HG03196 (cell line): Measurements from ENCODE around the gene STN1.

Source experiments
- ATAC-seq: cut with Tn5 transposase; IDR thresholded peaks from one replicate; pipeline ENCODE4 v1.9.1; 2021; ENCODE audit not compliant: unreplicated experiment

The STN1 gene

DNA sequence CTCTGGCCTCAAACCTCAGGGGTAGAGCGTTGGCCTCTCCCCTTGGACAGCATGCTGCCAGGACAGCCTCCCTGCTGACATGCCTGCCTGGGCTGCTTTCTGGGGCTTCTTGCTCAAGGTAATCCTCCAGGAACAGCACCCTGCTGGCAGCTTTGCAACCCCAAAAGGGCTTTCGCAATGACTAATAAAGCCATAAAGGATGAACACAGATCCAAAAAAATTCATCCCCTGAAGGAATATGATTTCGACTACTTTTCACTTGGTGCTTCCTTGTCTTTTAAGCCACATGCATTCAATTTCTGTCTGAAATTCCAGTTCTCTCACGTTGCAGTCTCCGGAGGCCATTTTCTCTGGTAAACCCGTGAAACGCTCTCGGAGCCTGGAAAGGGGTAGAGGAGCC is 47.5 kb downstream of the STN1 start:
- no peak for ATAC-seq

DNA sequence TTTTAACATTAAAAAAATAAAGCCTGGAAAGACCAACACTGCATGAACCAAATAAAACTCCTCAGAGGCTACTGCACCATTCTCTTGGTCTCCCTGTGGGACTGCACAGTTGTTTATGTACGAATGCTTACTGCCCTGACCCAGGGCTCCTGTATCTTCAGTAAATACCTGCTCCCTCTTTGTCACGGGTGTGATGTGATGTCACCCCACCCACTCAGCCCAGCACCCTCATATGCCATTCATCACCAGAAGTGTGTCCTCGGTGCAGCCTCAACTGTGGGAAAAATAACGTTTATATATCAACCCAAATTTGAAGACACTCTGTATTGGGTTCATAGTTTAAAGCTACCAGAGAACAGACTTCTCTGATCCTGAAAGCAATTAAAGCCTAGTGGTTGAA is 48.6 kb downstream of the STN1 start:
- ATAC-seq = no peak

DNA sequence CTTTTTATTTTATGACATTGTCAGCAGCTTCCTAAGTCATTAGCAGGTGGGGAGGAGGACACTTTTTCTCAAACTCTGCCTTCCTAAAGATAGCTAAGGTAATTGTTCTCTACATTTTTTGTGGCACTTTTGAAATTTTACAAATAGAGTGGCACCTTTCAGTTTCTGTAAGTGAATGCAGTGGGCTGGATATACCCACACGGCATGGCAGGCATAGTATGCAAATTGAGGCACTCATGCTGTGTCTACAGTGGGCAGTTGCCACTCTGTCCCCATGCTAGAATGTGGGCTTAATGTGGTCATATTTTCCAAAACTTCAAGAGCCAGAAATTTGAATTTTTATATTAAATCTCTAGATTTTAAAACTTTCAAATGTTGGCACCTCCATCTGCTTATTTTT is 49.8 kb downstream of the STN1 start:
- no peak for ATAC-seq

DNA sequence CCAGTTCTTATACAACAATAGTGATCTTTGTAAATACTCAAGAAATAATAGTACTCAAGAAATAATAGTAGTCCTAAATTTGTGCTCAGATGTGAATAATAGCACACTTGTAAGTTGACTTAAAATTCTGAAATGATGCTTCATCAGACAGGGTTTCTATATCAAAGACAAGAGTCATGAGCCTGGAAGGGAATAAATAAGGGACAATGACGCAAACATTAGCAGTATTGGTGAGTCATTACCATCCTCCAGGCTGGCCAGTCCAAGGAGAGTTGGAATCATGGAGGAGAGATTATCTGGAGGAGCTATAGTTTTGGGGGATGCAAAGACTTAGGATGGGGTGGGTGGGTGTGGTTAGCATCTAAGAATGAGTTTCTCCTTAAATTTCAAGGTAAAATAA is 56.5 kb downstream of the STN1 start:
- no peak for ATAC-seq

DNA sequence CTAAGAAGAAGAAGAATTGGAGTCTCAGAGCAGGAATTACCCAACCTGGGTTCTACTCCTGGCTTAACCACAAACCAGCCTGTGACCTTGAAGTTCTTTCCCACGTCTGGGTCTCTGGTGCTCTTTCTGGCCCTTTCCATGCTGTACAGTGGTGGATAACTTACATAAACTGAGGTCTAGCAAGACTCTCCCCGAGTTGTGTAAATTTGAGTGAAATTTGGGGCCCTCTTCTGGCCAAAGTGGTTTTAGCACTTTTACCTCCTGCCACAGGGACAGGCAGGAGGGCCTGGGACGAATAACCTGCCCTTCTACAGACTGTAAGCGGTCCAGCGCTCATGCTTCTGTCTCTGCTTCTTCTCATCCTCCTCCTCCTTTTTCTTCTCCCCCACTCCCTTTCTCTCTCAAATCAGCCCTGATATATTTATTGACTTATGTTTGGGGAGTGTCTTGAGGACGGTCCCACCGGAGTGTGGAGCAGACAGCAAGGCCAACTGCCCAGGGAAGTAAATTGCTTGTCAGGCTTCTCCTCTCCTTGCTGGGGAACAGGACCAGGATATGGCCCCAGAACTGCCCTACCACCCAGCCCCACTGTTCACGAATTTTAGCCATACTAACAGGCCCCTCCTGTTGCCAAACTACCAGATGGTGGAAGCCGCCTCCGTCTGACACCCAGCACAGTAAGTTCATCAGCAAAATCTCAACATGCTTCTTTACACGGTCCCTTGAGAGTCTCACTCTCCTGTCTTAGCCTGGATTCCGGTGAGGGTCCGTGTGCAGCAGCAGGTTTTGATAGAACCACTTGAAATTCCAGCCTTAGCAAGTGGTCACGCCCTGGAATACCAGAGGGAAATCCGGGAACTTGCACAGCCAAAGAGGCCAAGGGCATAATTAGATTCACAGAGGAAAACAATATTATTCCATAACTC is 58.6 kb downstream of the STN1 start:
- no peak for ATAC-seq

DNA sequence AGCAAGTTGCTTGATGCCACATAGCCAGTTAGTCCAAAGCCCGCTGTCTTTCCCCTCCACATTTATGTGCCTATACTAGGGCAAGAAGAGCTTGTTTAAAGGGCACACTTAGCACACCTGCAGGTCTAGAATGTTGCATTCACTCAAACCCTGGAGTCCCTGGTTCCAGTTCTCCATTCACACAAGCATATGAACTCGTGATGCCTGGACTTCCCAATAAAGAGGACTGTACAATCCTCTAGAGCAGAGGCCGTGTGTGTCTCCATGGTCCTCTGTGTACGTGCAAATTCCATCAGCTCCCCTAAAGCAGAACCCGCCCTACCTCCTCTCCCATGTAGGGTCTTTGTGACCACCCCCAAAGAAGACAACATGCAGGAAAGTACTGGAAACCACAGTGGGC is 59.6 kb downstream of the STN1 start:
- ATAC-seq = no peak

DNA sequence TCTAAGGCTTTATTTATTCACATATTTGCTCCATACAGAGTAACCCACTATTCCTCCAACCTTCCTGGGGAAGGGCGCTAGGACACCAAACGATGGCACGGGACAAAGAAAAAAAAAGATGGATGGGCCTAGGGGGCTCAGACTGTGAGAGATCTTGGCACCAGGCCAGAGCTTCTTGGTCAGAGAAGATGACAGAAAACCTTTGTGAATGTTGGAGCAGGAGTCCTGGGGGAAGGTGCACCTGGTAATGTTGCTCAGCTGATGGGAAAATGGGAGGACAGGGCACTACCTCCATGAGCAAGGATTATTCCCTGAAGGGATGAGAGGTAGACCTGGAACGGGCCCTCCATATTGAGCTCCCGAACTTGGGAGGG is 61.2 kb downstream of the STN1 start:
- no peak for ATAC-seq

DNA sequence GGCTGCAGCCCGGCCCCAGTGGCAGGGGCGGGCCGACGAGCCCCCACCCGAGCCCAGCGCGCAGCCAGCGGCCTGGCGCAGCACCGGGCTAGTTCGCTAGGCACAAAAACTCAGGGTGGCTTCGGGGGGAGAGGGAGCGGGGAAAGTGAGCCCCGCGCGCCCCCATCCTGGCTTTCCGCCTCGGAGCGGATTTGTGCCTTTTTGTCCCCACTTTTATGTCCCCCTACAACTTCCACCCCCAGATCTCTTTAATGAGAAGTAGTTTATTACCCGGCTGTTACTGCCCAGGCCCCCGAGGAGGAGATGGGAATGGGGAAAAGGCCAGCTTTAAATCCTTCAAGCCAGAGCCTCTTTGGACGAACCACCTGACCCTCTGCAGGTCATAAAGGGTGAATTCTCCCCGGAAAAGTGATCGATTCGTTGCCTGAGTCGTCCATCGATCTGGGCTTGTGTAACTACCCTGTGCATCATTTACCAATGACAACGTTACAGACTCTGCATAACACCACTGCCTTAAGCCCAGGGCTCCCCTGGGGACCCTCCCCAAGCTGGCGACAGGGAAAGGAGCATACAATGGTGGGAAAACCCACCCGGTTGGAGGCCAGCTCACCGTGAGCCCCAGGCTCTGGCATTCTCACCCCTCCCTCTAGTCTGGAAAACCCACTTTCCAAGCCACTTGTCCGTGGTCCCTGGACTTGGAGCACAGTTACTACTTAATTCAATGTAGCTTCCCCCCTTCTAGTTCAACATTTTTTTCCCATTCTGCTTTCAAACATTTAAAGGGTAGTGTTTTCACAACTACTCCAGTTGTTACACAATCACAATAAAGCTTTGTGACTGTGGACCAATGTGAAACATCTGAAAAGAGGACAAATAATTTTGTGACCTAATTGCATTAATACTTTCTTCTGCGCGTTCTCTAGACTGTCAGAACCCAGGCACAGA is 61.9 kb downstream of the STN1 start:
- ATAC-seq = no peak

DNA sequence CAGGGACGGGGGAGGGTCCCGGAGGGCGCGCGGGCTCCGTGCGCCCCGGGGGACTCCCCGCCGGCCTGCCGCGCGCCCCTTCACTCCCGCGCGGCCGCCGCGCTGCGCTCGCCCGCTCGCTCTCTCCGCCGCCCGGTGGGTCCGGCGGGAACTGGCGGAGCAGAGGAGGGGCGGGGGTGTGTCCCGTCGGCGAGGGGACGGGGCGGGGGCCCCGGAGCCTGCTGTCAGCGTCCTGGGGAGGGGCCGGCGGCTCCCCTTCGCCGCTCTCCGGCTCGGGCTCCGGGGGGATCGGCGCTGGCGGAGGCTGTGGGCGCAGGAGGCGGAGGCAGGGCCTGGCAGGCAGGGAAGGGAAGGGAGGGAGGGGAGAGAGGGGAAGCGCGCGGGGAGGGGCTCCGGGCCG is 62.6 kb downstream of the STN1 start, which contains the start of gene SH3PXD2A:
Gene SH3PXD2A, minus strand, starts transcription at position 153 of the 400 bp plus-strand sequence. CDS start 310 bp downstream, outside the sequence.
- ATAC-seq = no peak

DNA sequence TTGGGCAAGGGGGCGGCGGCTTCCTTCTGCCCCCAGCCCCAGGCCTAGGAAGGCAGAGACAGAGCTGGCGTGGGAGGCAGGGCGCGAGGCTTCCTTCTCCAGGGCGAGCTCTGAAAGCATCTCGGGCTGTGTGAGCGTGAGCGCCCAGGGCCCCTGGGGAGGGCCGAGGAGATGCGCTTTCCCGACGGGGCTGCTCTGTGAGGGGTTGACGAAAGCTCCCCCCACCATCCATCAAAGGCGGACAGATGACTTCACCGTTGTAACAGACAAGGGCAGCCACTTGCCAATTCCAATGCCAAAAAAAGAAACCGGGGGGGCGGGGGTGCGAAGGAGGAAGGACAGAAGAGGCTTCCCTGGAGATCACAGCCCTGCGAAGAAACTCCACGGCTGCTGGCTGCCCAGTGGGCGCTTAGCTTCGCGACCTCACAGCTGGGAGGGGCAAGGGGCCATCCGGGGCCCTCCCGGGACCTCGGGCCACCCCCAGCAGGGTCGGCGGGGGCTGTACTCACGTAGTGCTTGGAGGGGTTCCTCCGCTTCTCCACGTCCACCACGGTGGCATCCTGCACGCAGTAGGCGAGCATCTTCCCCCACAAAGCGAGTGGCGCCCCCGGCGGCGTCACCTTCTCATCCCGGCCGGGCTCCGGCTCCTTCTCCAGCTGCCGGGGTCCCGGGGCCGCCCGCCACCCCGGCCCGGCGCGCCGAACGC is 63.1 kb downstream of the STN1 start:
- no peak for ATAC-seq

DNA sequence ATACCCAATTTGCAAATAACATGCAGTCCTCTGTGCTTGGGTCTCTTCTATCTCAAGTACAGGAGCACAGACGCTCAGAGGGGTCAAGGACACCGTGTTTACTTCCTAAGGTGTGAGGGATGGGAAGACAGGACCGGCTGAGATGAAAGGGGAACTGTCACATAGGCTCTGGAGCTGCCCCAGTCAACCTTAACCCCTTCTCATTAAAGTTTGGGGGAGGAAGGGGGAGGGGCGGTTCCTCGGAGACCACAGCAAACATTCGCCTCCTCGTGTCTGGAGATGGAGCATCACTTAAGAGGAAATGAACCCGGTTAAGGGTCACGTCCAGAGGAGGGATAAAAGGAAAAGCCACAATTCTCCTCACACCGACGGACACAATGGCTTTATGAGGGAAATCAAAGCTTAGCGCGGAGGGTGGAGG is 63.7 kb downstream of the STN1 start:
- no peak for ATAC-seq

DNA sequence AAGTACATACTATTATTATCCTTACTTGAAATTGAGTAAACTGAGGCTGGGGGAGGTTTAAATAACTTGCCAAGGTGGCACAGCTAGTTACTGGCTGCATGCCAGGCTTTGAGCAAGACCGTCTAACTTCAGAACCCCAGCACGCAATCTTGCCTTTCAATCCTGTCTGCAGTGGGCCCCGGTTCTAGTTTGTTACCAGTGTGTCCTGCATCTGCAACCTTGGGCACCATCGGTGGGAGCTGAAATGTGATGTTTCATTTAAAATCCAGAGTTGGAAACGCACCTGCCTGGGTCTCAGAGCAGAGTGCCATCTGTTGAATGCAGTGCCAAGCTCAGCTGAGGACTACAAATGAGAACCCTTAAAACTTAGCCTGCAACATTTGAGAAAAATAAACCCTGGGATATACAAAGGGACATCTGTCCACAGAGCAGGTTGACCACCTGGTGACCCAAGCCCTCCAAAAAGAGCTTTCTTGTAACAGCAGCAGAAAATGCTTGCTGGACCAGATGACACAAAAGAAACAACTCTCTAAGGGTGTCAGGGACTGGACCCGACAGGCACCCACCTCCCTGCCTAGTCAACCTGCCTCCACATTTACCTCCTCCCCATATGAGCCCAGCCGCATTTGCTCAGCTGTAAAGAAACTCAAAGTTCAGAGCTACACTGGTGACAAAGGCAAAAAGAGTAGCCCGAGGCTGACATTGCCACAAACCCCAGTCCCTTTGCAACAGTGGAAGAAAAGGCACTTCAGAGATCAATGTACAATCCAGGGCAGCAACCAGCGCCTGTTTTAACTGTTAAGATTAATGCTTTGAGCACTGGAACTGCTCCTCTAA is 64.3 kb downstream of the STN1 start:
- ATAC-seq = no peak

DNA sequence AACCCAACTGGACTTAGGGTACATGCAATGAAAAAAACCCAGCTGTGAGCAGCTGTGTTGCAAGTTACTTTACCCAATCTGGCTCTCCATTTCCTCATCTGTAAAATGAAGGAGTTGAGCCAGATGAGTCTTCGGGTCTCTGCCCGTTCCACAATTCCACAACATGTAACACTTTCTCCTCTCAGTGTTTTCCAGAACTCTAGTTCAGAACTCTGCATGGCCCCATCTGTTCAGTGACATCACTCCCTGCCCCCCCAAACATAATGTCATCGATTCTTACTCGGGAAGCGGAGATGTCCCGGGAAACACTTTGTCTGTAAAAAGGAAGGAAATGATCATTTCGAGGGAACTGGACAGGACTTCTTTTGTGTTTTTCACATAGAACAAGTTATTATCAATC is 65.1 kb downstream of the STN1 start:
- no peak for ATAC-seq

DNA sequence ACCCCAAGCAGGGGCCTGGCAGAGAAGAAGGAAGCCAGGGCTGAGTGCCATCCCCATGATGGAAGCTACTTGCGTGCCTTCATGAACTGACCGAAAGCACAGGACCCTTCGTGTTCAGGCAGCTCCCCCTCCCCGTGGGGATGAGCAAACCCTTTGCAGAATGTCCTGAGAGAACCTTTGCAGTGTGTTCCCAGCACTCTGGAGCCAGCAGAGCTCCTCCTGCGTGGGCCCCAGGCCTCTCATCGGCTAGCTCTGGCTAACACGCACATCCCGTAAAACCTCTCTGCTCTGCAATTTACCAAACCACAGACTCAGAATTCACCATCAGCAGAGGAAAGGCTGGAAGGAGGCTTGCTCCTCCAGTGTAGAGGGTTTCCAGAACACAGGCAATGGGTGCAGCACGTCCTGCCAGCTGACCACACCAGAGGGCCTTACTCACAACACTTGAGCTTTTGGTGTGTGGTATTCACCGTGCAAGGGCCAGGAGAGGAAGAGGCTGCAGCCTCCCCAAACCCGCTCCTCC is 65.7 kb downstream of the STN1 start:
- no peak for ATAC-seq

DNA sequence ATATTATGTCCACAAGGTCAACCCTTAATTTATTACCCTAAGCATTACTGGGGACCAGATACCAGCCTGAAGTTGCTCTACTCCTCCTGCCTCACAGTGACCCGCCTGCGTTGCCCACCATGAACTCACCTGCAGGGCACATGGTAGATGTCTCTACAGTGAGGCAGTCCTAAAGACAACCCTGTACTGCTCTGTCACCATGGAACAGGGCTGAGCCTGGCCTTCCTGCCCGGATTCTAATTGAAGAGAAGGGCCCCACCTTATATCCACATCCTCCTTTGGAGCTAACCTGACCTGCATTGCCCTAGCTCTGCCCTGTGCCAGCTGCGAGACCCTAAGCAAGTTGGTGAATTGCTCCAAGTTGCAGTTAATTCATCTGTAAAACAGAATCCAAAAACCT is 66.7 kb downstream of the STN1 start:
- no peak for ATAC-seq

DNA sequence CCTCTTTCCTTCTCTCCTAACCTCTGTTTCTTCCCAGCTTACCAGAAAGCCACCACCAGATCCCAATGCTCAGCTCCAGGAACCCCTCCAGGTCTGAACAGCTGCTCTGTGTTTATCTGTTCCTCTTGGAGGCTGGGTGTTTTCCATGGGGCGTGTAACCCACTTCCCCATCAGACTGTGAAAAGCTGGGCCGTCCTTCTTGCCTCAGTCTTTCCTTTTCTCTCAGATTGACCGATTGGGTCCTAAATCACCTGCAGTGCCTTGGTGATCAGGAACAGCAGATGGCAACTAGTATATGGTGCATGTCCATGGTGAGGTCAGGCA is 67.5 kb downstream of the STN1 start:
- ATAC-seq = no peak

DNA sequence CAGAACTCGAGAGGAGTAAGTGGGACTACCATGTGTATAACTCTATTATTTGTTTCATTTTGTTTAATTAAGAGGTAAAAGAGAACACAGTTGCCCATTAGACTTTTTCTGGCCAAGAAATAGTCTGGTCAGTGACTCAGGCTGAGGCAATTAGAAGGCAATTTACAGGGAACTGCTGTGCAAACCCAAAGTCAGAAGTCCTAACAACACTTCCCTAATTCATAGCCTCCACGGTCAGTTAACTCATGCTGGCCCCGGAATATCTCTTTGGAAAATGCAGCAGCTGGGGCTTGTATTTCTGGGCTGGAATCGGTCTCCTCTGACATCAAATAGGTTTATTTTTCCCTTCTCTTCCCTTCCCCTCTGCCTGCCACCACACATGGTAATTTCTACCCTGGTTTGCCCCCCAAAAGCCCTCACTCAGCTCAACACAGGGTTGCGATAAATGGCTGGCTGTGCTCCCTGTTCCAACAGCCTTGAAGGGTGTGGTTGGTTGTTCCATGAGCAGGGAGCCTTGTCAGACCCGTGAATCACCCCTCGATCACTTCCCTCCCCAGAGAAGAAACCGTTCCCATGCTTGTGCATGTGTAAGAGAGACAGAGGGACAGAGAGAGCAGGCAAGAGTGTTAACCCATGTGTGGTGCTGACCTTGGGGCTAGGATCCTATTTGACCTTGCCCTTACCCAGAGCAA is 68.0 kb downstream of the STN1 start:
- no peak for ATAC-seq

DNA sequence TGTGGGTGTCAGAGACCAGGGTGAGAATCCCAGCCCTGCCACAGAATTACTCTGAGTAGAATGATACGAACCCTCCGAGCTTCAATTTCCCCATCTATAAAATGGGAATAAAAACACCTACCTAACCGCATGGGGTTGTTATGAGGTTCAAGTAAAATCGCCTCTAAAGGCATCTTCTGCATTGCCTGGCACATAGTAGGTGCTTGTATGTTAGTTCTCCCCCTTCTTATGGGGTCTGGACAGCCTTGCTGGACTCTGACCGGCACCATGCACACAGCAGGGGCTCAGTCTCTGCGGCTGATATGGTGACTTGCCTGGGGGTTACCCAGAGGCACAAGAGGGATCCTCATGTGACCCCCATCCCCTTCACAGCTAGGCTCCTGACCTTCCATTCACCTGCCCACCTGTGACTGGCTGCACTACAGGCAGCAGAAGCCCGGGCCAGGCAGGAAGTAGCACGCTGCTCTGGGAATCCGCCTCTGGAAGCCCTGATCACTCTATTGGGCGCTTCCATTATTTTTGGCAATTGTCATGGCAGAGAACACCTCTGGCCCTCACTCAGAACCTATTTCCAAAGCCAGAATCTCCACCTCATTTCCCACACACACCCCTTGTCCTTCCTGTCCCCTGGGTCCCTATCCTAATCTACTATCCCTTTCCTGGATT is 68.6 kb downstream of the STN1 start:
- ATAC-seq = no peak

DNA sequence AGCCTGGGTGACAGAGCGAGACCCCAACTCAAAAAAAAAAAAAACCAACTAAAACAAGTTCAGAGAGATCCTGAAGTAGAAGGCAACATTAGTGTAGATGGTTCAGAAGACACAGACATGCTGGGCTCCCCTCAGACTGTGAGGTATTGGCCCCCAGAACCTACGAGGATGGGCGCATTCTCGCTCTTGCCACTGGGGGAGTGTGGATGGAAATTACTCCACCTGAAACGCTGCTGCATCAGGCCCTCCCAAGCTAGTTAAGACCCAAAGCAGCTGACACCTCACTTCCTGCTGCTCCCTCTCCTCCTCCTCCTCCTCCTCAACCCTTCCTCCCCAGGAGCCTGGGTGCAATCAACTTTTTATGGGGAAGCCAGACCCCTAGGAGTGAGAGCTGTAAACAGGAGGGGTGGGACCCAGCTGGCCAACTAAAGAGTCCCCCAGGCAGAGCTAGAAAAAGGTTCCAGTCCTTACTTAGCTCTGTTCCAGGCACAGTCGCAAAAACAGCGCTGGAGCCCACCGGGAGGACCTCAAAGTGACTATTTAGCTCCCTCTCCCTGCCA is 70.0 kb downstream of the STN1 start:
- no peak for ATAC-seq
